Stimulated activated naive CD8-positive, alpha-beta T cell treated with anti-CD3 and anti-CD28 coated beads, Interleukin-15, Interleukin-2, amounts not matched to agents 100 ng/mL and 50 ng/mL, for 24 hours (primary cell): ENCODE data around the gene CALHM6.

Source experiments
- H3K27ac Mint-ChIP-seq: one replicate; pipeline ENCODE4 v1.8.0; 2021; ENCODE audit warnings: mild to moderate bottlenecking, mixed read lengths
- H3K27me3 Mint-ChIP-seq: one replicate; pipeline ENCODE4 v1.8.0; 2021; ENCODE audit warnings: mixed read lengths
- H3K36me3 Mint-ChIP-seq: one replicate; pipeline ENCODE4 v1.8.0; 2021; ENCODE audit warnings: low read depth, mixed read lengths
- H3K4me1 Mint-ChIP-seq: one replicate; pipeline ENCODE4 v1.8.0; 2021; ENCODE audit warnings: low read depth, mixed read lengths
- H3K4me3 Mint-ChIP-seq: one replicate; pipeline ENCODE4 v1.8.0; 2021; ENCODE audit warnings: mild to moderate bottlenecking, mixed read lengths
- H3K9me3 Mint-ChIP-seq: one replicate; pipeline ENCODE4 v1.8.0; 2021; ENCODE audit warnings: mixed read lengths

CALHM6 gene

DNA sequence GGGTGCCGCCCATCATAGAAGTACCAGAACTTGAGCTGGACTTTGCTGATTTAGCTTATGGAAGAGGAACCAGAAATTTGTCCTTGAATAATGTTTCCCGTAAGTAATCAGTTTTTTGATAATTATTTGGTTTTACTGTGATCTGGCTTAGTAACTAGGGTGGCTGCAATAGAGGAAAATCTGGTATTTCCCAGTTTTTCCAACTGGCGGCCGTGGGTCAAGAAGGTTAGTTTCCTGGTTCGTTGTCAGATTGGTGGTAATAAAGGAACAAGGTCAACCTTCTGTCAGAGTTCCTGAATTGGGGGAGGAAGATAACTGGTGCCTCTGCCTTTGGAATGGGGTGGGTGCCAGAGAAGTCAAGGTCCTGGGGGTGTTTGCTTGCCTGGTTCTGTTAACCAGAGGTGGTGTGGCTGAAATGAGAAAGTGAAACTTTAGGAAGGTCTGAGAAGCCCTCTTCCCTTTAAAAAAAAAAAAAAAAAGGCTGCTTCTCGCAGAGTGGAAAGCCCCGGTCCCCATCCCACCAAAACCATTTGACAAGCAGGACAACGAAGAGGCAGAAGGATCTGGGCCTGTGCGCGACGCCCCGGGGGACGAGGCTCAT lies at the start of gene CALHM6:
TSS of gene CALHM6 (plus strand) at position 45 of the 601 bp plus-strand sequence. CDS start at position 600, 555 bp downstream.
- Mint-ChIP-seq H3K27ac (peak within 1 kb of the TSS; percentile 72), H3K4me1 (peaks cover 43% of the 10 kb centered on the region), H3K27me3 (peaks cover 41% of the 10 kb centered on the region), H3K9me3 (no peaks in the 10 kb centered on the region), H3K4me3 (peak within 1 kb of the TSS; percentile 75), H3K36me3 (no peaks in the 10 kb centered on the region)

DNA sequence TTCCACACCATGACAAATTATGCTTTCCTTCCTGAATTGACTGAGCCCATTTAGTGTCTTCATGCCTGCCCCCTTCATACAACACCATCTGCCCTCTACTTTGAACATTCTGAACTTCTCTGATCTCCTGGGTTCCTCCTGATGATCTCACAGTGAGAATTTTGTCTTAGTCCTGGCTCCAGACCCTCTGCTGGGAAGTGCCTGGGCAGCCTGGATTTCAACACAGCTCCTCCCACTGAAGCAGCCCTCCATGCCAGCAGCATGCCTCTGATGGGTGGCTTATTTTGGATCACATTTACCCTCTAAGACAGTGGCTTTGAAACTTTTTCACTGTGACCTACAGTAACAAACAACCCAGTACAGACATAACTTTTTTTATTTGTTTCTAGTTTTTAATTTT lies 48.9 kb upstream of the CALHM6 start:
- no peaks in the 10 kb centered on the region for H3K36me3 Mint-ChIP-seq
- H3K4me1 Mint-ChIP-seq, result peaks cover 19% of the 10 kb centered on the region
- no peaks in the 10 kb centered on the region for H3K9me3 Mint-ChIP-seq
- no peaks in the 10 kb centered on the region for H3K27me3 Mint-ChIP-seq
- no peak overlapping the region for H3K27ac Mint-ChIP-seq
- H3K4me3 Mint-ChIP-seq, result no peak overlapping the region

DNA sequence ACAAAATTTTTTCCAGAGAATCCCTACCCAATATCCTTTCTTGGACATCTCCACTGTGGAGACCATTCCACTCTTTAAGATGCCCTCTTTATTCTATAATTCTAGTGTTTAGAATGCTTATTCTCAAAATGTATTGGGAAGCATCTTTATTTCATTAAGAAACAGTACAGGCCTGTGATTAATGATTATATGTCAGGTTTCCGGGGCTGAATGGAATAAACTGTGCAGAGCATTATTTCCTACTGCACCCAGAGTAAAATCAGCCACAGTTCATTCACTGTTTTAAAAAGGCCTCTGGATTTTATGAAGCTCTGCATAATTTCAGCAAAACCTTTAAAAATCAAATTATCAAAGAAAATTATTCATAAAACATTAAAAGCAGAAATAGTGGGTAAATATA lies 47.8 kb upstream of the CALHM6 start:
- H3K36me3 Mint-ChIP-seq, result no peaks in the 10 kb centered on the region

DNA sequence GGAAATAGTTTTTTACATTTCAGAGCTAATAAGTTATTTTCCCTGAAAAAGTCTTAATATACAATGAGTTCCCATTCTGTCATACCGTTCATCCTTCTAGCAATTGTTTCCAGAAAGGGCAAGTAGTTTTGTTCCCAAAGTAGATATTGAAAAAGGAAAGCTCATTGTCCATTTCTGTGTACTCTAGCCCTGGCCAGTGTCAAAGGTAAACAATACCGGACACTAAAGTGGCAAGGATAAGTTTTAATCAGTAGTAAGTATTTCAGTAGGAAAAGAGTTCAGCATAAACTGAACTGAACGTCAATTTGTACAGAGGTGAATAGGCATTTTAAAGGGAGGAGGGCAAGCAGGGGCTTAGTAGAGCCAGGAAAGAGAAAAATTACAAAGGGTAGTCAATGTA lies 43.5 kb upstream of the CALHM6 start:
- Mint-ChIP-seq H3K27me3 (no peaks in the 10 kb centered on the region), H3K27ac (no peak overlapping the region), H3K4me1 (peaks cover 7% of the 10 kb centered on the region), H3K36me3 (no peaks in the 10 kb centered on the region), H3K9me3 (peaks cover 5% of the 10 kb centered on the region), H3K4me3 (no peak overlapping the region)

More for the DNA sequence above, 47.8 kb upstream of the CALHM6 start:
- no peaks in the 10 kb centered on the region for H3K27me3 Mint-ChIP-seq
- no peak overlapping the region for H3K27ac Mint-ChIP-seq
- H3K4me1 Mint-ChIP-seq, result peaks cover 18% of the 10 kb centered on the region
- H3K4me3 Mint-ChIP-seq, result no peak overlapping the region
- no peaks in the 10 kb centered on the region for H3K9me3 Mint-ChIP-seq

DNA sequence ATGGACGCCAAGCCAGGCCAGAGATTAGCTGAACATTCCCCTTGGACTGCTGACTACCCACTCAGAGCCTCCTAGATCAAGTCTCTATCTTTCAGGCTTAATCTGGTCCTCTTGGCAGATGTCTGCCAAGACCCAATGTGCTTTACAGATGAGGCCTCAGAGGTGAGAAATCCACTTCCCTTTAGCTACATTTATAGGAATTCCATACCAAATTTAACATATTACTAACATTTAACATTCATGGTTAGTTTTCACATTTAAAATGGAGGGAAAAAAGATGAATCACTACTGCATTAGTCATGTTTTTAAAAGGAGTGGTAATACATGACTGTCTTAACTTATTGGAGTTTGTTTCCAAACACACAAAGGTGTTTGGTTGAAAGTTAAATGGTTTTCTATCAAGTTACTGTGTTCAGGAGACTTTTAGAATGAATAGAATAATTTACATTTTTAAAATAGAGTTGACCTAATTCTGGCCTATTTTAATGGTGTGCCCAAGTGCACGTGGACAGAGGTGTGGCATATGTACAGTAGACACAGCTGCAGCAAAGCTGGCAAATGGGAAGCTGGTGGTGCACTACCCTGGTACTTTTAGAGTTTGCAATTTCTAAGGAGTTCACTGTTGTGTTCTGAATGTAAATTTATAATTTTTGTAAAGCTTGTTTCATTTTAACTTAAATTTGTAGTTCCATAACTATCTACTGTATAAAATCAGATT lies 41.9 kb upstream of the CALHM6 start:
- peaks cover 7% of the 10 kb centered on the region for H3K4me1 Mint-ChIP-seq
- H3K4me3 Mint-ChIP-seq, result no peak overlapping the region
- H3K36me3 Mint-ChIP-seq, result no peaks in the 10 kb centered on the region
- peak overlapping the region; percentile 65 for H3K27ac Mint-ChIP-seq
- no peaks in the 10 kb centered on the region for H3K27me3 Mint-ChIP-seq
- H3K9me3 Mint-ChIP-seq, result peaks cover 5% of the 10 kb centered on the region

DNA sequence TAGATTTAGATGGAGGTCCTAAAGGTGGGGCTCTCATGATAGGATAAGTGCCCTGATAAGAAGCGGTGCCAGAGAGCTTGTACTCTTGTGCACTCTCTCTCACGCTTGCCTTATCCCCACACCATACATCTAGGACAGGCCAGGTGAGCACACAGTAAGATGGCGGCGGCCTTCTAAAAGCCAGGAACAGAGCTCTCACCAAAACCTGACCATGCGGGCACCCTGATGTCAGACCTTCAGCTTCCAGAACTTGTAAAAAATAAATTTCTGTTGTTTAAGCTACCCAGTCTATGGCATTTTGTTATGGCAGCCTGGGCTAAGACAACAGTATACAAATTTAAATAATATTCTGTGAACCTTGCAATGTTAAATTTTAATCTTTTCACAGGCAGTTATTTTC lies 40.8 kb upstream of the CALHM6 start:
- no peak overlapping the region for H3K27ac Mint-ChIP-seq
- no peaks in the 10 kb centered on the region for H3K36me3 Mint-ChIP-seq
- H3K4me3 Mint-ChIP-seq, result no peak overlapping the region
- H3K9me3 Mint-ChIP-seq, result peaks cover 5% of the 10 kb centered on the region
- H3K4me1 Mint-ChIP-seq, result peaks cover 7% of the 10 kb centered on the region
- H3K27me3 Mint-ChIP-seq, result no peaks in the 10 kb centered on the region

DNA sequence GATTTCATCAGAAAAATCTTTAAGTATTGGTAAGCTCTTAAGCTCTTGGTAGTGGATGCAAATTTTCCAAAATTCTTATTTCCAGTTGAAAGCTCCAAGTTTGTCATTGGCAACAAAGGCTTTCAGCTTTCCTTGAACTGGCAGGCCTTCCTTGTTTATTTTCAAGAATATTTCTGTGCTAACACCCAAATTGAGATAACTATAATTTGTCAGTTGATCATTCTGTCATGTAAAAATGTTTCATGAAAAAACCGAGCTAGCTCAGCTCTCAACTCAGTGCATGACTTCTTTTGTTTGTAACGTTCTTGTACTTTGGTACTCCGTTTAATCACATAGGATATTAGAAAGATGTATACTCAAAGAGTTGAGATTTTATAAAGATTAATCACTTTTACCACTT lies 38.9 kb upstream of the CALHM6 start:
- H3K4me3 Mint-ChIP-seq, result no peak overlapping the region
- no peaks in the 10 kb centered on the region for H3K27me3 Mint-ChIP-seq
- peaks cover 7% of the 10 kb centered on the region for H3K4me1 Mint-ChIP-seq
- no peak overlapping the region for H3K27ac Mint-ChIP-seq
- H3K36me3 Mint-ChIP-seq, result no peaks in the 10 kb centered on the region
- H3K9me3 Mint-ChIP-seq, result peaks cover 5% of the 10 kb centered on the region

DNA sequence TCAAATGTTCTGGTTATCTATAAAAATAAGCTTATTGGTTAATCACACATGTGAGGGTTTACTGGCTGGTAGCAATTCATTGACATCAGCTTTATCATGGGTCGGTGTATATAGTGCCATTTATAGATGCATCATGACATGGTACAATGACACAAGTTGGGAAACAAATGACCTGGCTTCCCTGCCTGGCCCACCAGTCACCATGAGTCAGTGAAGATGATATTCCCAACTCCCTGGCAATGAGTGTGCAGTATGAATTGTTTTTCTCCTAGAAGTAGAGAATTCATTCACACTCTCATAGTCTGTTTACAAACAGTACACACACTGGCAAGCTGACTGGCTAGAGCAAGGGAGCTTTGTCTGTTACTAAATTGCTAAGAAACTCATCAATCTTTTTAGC lies 37.2 kb upstream of the CALHM6 start:
- Mint-ChIP-seq H3K36me3 (no peaks in the 10 kb centered on the region), H3K4me3 (no peak overlapping the region), H3K4me1 (peaks cover 3% of the 10 kb centered on the region), H3K27me3 (no peaks in the 10 kb centered on the region), H3K27ac (no peak overlapping the region), H3K9me3 (peaks cover under 1% of the 10 kb centered on the region)

DNA sequence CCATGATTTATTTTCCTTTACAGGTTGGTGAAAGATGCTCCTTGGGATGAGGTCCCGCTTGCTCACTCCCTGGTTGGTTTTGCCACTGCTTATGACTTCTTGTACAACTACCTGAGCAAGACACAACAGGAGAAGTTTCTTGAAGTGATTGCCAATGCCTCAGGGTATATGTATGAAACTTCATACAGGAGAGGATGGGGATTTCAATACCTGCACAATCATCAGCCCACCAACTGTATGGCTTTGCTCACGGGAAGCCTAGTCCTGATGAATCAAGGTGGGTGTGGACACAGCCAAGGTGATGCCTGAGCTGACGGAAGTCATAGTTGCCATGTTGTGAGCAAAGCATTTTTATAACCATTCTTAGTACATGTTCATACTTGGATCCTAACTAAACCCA lies 34.6 kb upstream of the CALHM6 start:
- Mint-ChIP-seq H3K9me3 (no peaks in the 10 kb centered on the region), H3K27ac (no peak overlapping the region), H3K27me3 (no peaks in the 10 kb centered on the region), H3K4me3 (no peak overlapping the region), H3K36me3 (no peaks in the 10 kb centered on the region), H3K4me1 (no peaks in the 10 kb centered on the region)

DNA sequence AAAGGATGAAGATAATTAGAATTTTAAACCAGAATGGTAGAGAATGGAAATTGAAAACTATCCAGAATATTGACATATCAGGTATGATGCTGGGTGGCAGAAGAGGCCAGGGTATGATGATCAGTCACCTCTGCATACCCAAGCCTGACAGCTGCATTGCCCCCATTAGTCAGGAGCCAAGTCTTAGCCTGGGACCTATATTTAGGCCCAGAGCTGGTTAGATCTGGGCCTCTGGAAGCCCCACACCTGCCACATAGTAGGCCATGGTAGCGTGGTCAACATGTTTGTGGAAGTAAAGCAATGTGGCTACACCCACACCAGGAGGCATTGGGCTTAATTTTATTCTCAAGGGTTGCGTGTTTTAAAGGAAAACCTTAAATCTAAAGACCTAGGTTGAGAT lies 32.1 kb upstream of the CALHM6 start:
- no peaks in the 10 kb centered on the region for H3K9me3 Mint-ChIP-seq
- H3K36me3 Mint-ChIP-seq, result no peaks in the 10 kb centered on the region
- H3K4me1 Mint-ChIP-seq, result no peaks in the 10 kb centered on the region
- no peak overlapping the region for H3K4me3 Mint-ChIP-seq
- no peak overlapping the region for H3K27ac Mint-ChIP-seq
- no peaks in the 10 kb centered on the region for H3K27me3 Mint-ChIP-seq

DNA sequence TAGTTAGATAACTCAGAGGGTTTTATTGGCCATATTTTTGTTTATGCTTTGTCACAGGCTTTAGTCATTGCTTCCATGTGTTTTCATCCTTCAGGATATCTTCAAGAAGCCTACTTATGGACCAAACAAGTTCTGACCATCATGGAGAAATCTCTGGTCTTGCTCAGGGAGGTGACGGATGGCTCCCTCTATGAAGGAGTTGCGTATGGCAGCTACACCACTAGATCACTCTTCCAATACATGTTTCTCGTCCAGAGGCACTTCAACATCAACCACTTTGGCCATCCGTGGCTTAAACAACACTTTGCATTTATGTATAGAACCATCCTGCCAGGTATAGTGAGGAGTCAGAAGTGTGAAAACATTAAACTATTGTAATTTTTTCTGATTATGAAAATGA lies 30.3 kb upstream of the CALHM6 start:
- Mint-ChIP-seq H3K27me3 (no peaks in the 10 kb centered on the region), H3K36me3 (no peaks in the 10 kb centered on the region), H3K27ac (no peak overlapping the region), H3K4me1 (no peaks in the 10 kb centered on the region), H3K4me3 (no peak overlapping the region), H3K9me3 (no peaks in the 10 kb centered on the region)

DNA sequence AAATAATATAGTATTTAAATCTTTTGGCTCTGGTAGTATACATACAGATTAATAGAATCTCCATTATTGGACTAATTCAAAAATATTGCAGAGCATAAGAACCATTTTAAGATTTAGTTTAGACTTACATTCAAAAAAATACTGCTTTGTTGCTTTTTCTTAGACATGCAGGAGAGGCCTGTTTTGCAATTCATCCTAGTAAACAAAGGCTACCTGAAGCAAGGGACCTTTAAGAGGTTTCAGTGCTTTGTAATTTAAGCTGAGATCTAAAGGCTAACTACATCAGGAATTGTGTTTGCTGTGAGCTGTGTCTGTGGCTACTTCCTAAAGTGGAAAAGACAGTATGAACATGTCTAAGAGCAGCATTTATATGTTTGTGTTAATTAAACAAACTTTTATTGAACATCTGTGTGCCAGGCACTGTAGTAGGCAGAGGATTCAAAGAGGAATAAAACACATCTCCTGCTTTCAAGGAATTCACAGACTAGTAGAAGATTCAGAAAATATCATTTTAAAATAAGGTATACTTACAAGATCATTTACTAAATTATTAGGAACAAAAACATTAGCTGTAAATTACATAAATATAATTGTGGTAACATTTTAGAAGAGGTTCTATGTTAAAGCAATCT lies 29.1 kb upstream of the CALHM6 start:
- H3K9me3 Mint-ChIP-seq, result no peaks in the 10 kb centered on the region
- no peaks in the 10 kb centered on the region for H3K36me3 Mint-ChIP-seq
- H3K27ac Mint-ChIP-seq, result no peak overlapping the region
- no peaks in the 10 kb centered on the region for H3K4me1 Mint-ChIP-seq
- H3K4me3 Mint-ChIP-seq, result no peak overlapping the region
- no peaks in the 10 kb centered on the region for H3K27me3 Mint-ChIP-seq

DNA sequence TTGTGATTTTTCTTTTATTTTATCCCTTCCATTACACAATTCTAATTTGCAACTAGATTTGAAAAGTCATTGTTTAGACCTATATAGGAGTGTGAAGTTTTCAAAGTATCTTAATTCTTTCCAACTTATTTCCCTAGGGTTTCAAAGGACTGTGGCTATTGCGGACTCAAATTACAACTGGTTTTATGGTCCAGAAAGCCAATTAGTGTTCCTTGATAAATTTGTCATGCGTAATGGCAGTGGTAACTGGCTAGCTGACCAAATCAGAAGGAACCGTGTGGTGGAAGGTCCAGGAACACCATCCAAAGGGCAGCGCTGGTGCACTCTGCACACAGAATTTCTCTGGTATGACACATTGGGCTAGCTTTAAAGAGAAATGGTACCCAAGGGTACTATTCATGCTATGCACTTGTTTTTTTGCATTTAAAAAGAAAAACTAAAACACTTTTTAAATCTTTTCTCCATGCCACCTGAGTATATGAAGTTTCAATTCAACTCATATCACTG lies 27.9 kb upstream of the CALHM6 start:
- Mint-ChIP-seq H3K4me1 (no peaks in the 10 kb centered on the region), H3K36me3 (no peaks in the 10 kb centered on the region), H3K4me3 (no peak overlapping the region), H3K9me3 (no peaks in the 10 kb centered on the region), H3K27me3 (no peaks in the 10 kb centered on the region), H3K27ac (no peak overlapping the region)

DNA sequence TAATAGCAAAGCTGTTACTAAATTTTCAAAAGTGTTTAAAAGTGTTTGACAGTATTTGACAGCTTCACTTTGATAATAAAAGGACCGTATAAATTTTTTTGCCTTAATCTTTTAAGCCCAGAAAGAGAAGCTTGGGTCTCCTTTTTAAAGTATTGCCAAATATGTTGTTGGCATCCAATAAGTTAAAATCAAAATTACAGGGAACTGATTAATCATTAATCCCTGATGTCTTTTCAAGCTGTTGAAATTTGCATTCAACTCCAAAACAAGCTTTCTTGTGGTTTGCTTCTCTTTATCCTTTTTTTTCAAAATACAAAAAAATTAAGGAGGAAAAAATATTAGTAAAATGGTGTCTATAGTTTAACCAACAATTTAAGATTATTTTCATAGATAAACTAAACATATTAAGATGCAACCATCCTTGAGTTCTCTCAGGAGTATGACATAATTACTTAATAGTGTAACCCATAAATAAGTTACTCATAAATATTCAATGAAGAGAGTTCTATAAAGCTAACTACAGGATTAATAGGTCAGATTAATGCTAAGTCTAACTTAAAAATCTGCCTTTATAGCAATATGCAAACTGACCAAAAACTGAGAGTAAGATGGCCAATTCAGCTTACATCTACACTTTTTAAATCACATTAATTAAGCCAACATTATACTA lies 27.0 kb upstream of the CALHM6 start:
- Mint-ChIP-seq H3K36me3 (no peaks in the 10 kb centered on the region), H3K27me3 (no peaks in the 10 kb centered on the region), H3K9me3 (no peaks in the 10 kb centered on the region), H3K4me3 (no peak overlapping the region), H3K27ac (no peak overlapping the region), H3K4me1 (no peaks in the 10 kb centered on the region)

DNA sequence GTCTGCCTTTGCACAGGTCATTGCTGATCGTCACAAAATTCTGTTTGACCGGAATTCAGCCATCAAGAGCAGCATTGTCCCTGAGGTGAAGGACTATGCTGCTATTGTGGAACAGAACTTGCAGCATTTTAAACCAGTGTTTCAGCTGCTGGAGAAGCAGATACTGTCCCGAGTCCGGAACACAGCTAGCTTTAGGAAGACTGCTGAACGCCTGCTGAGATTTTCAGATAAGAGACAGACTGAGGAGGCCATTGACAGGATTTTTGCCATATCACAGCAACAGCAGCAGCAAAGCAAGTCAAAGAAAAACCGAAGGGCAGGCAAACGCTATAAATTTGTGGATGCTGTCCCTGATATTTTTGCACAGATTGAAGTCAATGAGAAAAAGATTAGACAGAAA lies 24.6 kb upstream of the CALHM6 start:
- no peaks in the 10 kb centered on the region for H3K9me3 Mint-ChIP-seq
- H3K36me3 Mint-ChIP-seq, result no peaks in the 10 kb centered on the region
- no peak overlapping the region for H3K4me3 Mint-ChIP-seq
- H3K27ac Mint-ChIP-seq, result no peak overlapping the region
- no peaks in the 10 kb centered on the region for H3K4me1 Mint-ChIP-seq
- peaks cover under 1% of the 10 kb centered on the region for H3K27me3 Mint-ChIP-seq
